ENCODE measurements around the gene C3AR1. TPM values are rescaled to one million over a fixed set of nuclear protein-coding genes. Genes with fewer than 3 reads are reported as not detected.

C3AR1 gene
- total and polyA plus RNA-seq, 2 of the 13 experiments (the other 11 are each of a cell fraction or from before 2014, with no cell fraction given), result not detected

DNA sequence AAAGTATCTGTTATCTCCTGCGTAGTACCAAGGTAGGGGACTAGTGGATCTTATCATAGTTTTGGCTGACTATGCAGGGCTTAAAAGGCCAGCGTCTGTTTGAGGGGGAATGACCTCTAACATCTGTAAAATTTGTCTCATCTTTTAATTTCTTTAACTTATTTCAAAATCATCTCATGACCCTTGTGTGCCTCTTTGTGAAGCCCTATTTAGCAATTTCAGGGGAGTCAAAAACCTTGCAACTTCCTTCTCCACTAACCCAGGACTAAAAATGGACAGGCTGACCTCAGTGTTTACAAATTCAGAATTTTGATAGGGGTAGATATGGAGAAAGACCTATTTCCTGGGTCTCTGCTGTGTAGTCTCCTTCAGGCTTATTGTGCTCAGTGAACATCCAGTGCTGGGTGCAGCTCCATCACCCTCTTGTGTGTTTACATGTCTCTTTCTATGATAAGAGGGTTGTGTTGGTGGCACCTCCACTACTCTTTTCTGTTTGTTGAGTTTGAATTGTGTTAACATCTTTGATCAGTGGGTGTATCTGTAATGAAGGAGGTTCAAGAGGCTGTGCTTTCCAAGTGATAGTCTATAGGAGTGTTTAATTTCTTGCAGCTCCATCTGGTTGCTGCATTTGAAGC is 30.2 kb upstream of the C3AR1 start:
- BruUV-seq (replicated peaks), result no TSS peak
- no peak for ATAC-seq

More for the DNA sequence above, 30.2 kb upstream of the C3AR1 start:
- H3K4me1 ChIP-seq (ENCODE audit: insufficient read depth, low read length), result no peaks in the 10 kb centered on the region
- TF ChIP-seq MED13 (CRISPR knock-in tag; IDR thresholded peaks at IDR 0.05), result no peak
- TF ChIP-seq KDM5B (CRISPR knock-in tag; IDR thresholded peaks at IDR 0.05; ENCODE audit: borderline replicate concordance), result no peak
- no peak for TF ChIP-seq E2F2 (CRISPR knock-in tag; IDR thresholded peaks at IDR 0.05; ENCODE audit: borderline replicate concordance)
- TF ChIP-seq ZNF264 (CRISPR knock-in tag; IDR thresholded peaks at IDR 0.05), result no peak
- TF ChIP-seq NFKBIZ (CRISPR knock-in tag; IDR thresholded peaks at IDR 0.05), result no peak
- TF ChIP-seq ZNF326 (CRISPR knock-in tag; IDR thresholded peaks at IDR 0.05; ENCODE audit: borderline replicate concordance), result no peak
- no peak for TF ChIP-seq ZNF747 (CRISPR knock-in tag; IDR thresholded peaks at IDR 0.05; ENCODE audit: borderline replicate concordance)
- TF ChIP-seq, protein P1, sequence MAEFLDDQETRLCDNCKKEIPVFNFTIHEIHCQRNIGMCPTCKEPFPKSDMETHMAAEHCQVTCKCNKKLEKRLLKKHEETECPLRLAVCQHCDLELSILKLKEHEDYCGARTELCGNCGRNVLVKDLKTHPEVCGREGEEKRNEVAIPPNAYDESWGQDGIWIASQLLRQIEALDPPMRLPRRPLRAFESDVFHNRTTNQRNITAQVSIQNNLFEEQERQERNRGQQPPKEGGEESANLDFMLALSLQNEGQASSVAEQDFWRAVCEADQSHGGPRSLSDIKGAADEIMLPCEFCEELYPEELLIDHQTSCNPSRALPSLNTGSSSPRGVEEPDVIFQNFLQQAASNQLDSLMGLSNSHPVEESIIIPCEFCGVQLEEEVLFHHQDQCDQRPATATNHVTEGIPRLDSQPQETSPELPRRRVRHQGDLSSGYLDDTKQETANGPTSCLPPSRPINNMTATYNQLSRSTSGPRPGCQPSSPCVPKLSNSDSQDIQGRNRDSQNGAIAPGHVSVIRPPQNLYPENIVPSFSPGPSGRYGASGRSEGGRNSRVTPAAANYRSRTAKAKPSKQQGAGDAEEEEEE (CRISPR knock-in tag; IDR thresholded peaks at IDR 0.05; ENCODE audit: borderline replicate concordance), result no peak
- TF ChIP-seq TEF (CRISPR knock-in tag; IDR thresholded peaks at IDR 0.05), result no peak
- TF ChIP-seq, protein P2, sequence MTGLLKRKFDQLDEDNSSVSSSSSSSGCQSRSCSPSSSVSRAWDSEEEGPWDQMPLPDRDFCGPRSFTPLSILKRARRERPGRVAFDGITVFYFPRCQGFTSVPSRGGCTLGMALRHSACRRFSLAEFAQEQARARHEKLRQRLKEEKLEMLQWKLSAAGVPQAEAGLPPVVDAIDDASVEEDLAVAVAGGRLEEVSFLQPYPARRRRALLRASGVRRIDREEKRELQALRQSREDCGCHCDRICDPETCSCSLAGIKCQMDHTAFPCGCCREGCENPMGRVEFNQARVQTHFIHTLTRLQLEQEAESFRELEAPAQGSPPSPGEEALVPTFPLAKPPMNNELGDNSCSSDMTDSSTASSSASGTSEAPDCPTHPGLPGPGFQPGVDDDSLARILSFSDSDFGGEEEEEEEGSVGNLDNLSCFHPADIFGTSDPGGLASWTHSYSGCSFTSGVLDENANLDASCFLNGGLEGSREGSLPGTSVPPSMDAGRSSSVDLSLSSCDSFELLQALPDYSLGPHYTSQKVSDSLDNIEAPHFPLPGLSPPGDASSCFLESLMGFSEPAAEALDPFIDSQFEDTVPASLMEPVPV (CRISPR knock-in tag; IDR thresholded peaks at IDR 0.05), result no peak
- TF ChIP-seq PHF5A (CRISPR knock-in tag; IDR thresholded peaks at IDR 0.05; ENCODE audit: low read depth, unreplicated experiment), result no peak
- no peak for DNase-seq (ENCODE audit: low spot score)
- H3K9ac ChIP-seq (ENCODE audit: insufficient read depth, low read depth, low read length), result no peak overlapping the region
- no peak overlapping the region for H3K27ac ChIP-seq (ENCODE audit: extremely low read length, insufficient read depth, low read length)
- no peaks in the 10 kb centered on the region for H4K20me1 ChIP-seq (ENCODE audit: insufficient read depth, low read length)
- ChIA-PET POLR2A (no interaction called here), CTCF (ENCODE audit: low intra/inter-chr PET ratio, low total read pairs) (no interaction called here)
- no peaks in the 10 kb centered on the region for H3K79me2 ChIP-seq (ENCODE audit: insufficient read depth, low read length)
- in situ Hi-C loops (cut with HindIII; ENCODE audit: extremely low pct_ligation_motif_present, low pct_unique_long_range_greater_than_20kb) (no loop called here), intact Hi-C loops (cut with micrococcal nuclease; ENCODE audit: unreplicated experiment) (no loop called here)
- no peak for FAIRE-seq
- no peaks in the 10 kb centered on the region for H3K9me3 ChIP-seq (ENCODE audit: low read length)
- H3K4me2 ChIP-seq (ENCODE audit: low read depth, low read length), result no peak overlapping the region
- no peaks in the 10 kb centered on the region for H3K27me3 ChIP-seq (ENCODE audit: control insufficient read depth in 1 of 2, insufficient read depth in 2 of 2, low read length in 2 of 2)
- WGBS (ENCODE audit: low lambda C conversion rate), result 97% methylated on average over 2 of the region's 2 CpGs
- no peak overlapping the region for H2AFZ ChIP-seq (ENCODE audit: low read length)
- peaks cover 14 to 57% of the 10 kb centered on the region in 2 experiments for H3K36me3 ChIP-seq (replicated peaks in 1 of 2; ENCODE audit: control insufficient read depth in 1 of 2, insufficient read depth in 2 of 2, low read length in 2 of 2)
- H3K4me3 ChIP-seq (replicated peaks in 1 of 3; ENCODE audit: insufficient read depth in 1 of 3, low read depth in 2 of 3, low read length in 3 of 3), result no peak overlapping the region

Measured in HepG2 (cell line).